Urothelium cell line (cell line): ENCODE measurements around the gene FAIM2.

Experiments used
- DNase-seq: peaks from one replicate; pipeline ENCODE4 v3.0.0; 2011; ENCODE audit warnings: low spot score, mixed read lengths
- FAIRE-seq: peaks from 2 replicates; lab custom pipeline; 2011; peaks lifted over from hg19 to GRCh38; lab: Jason Lieb, UNC

Gene FAIM2

GRCh38 chr12:49903700-49904423 is at the start of gene FAIM2:
TSS of gene FAIM2 (minus strand) at chr12:49903900. CDS start at chr12:49903792, 108 bp downstream.
- no peak for DNase-seq
- no peak for FAIRE-seq

- FAIRE-seq (no peak), DNase-seq (no peak)
These were observed 49.5 kb upstream of the FAIM2 start for GRCh38 chr12:49953151-49953550.

GRCh38 chr12:49952391-49953055 is 48.8 kb upstream of the FAIM2 start:
- no peak for FAIRE-seq
- DNase-seq = no peak

- DNase-seq (no peak), FAIRE-seq (no peak)
These were observed 47.9 kb upstream of the FAIM2 start for GRCh38 chr12:49951411-49952240.

GRCh38 chr12:49950273-49951251 is 46.9 kb upstream of the FAIM2 start, which contains the start of gene AQP2:
TSS of gene AQP2 (plus strand) at chr12:49950737. CDS start at chr12:49950831, 94 bp downstream.
- FAIRE-seq (no peak), DNase-seq (no peak)

GRCh38 chr12:49949866-49950265 is 46.2 kb upstream of the FAIM2 start:
- DNase-seq (no peak), FAIRE-seq (no peak)

GRCh38 chr12:49948866-49949845 is 45.5 kb upstream of the FAIM2 start:
- FAIRE-seq (no peak), DNase-seq (no peak)

GRCh38 chr12:49947593-49948226 is 44.0 kb upstream of the FAIM2 start:
- FAIRE-seq (no peak), DNase-seq (no peak)

- DNase-seq (no peak), FAIRE-seq (no peak)
These were observed 42.8 kb upstream of the FAIM2 start for GRCh38 chr12:49946497-49946896.

- FAIRE-seq = no peak
- no peak for DNase-seq
These were observed 42.4 kb upstream of the FAIM2 start for GRCh38 chr12:49946086-49946485.

- FAIRE-seq (peak; percentile 80), DNase-seq (peak; percentile 90)
These were observed 41.8 kb upstream of the FAIM2 start for GRCh38 chr12:49945394-49946080.

- FAIRE-seq (no peak), DNase-seq (no peak)
These were observed 41.0 kb upstream of the FAIM2 start for GRCh38 chr12:49944718-49945117.

- DNase-seq = no peak
- no peak for FAIRE-seq
These were observed 40.3 kb upstream of the FAIM2 start for GRCh38 chr12:49944046-49944445.

GRCh38 chr12:49943625-49943960 is 39.9 kb upstream of the FAIM2 start:
- DNase-seq (no peak), FAIRE-seq (no peak)

GRCh38 chr12:49942921-49943624 is 39.4 kb upstream of the FAIM2 start:
- no peak for FAIRE-seq
- no peak for DNase-seq

GRCh38 chr12:49942512-49942893 is 38.8 kb upstream of the FAIM2 start:
- FAIRE-seq = no peak
- no peak for DNase-seq
